ENCODE measurements around the gene RBM6.

Gene RBM6

DNA sequence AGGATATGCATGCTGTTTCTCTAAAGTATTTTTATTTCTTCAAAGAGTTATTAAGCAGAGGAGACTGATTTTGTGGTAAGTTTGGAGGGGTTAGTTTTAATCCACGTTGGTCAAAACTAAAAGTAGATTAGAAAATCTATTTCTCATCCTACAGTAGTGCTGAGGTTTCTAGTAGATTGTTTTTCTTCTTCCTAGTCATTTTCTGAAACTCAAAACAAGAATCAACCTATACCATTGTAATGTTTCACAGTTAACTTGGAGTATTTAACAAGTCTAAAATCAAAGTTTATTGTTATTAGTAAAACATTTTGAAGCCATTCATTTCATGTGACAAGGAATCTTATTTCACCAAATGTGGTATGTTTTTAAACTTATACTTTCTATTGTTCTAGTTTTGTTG lies 57.9 kb downstream of the RBM6 start:
- Histone ChIP-seq H4K20me1 (ENCODE audit: insufficient read depth, low read length) (no peaks in the 10 kb centered on the region), H3K9me2 (ENCODE audit: low read depth, low read length) (no peaks in the 10 kb centered on the region), H3K4me2 (ENCODE audit: low read length) (no peak overlapping the region), H3K9ac (ENCODE audit: low read length) (no peak overlapping the region), H3F3A (ENCODE audit: insufficient read depth, low read length) (no peaks in the 10 kb centered on the region), H3K4me3 (ENCODE audit: low read depth, low read length, poor library complexity, severe bottlenecking) (no peak overlapping the region), H3K27ac (ENCODE audit: low read depth, low read length, poor library complexity, severe bottlenecking) (no peak overlapping the region), H3K79me2 (ENCODE audit: insufficient read depth, low read length) (no peaks in the 10 kb centered on the region), H3K4me1 (ENCODE audit: insufficient read depth, low read length, severe bottlenecking) (no peaks in the 10 kb centered on the region), H3K9me3 (ENCODE audit: low read length) (no peaks in the 10 kb centered on the region), H3K36me3 (ENCODE audit: insufficient read depth, low read length) (peaks cover 60% of the 10 kb centered on the region), H3K27me3 (ENCODE audit: insufficient read depth, low read length) (no peaks in the 10 kb centered on the region), H2AFZ (ENCODE audit: low read length) (no peak overlapping the region)
- TF ChIP-seq, protein P1, sequence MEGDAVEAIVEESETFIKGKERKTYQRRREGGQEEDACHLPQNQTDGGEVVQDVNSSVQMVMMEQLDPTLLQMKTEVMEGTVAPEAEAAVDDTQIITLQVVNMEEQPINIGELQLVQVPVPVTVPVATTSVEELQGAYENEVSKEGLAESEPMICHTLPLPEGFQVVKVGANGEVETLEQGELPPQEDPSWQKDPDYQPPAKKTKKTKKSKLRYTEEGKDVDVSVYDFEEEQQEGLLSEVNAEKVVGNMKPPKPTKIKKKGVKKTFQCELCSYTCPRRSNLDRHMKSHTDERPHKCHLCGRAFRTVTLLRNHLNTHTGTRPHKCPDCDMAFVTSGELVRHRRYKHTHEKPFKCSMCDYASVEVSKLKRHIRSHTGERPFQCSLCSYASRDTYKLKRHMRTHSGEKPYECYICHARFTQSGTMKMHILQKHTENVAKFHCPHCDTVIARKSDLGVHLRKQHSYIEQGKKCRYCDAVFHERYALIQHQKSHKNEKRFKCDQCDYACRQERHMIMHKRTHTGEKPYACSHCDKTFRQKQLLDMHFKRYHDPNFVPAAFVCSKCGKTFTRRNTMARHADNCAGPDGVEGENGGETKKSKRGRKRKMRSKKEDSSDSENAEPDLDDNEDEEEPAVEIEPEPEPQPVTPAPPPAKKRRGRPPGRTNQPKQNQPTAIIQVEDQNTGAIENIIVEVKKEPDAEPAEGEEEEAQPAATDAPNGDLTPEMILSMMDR (IDR thresholded peaks at IDR 0.05; ENCODE audit: low read length) = no peak
- TF ChIP-seq EZH2 (IDR thresholded peaks at IDR 0.05; ENCODE audit: borderline replicate concordance, low read length) = no peak

DNA sequence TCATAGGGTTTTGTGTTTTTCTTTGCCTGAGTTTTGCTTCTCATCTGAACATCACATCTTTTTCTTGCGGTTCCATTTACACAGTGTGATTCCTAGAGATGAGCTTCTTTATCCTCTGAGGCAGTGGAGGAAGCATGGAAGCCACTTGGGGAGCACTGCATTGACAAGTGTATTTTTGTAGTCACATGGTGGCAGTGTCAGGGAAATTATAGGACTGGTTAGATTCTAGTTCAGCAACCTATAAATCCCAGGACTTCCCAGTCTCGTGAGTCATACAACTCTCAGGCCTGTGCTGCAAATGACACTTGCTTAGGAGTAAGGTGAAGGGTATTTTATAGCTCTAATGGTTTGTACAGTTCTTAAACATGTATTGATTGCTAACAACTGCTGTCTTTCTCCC lies 58.4 kb downstream of the RBM6 start:
- Histone ChIP-seq H2AFZ (ENCODE audit: low read length) (no peak overlapping the region), H3K9ac (ENCODE audit: low read length) (no peak overlapping the region), H3K4me1 (ENCODE audit: insufficient read depth, low read length, severe bottlenecking) (no peaks in the 10 kb centered on the region), H3K4me3 (ENCODE audit: low read depth, low read length, poor library complexity, severe bottlenecking) (no peak overlapping the region), H3K79me2 (ENCODE audit: insufficient read depth, low read length) (no peaks in the 10 kb centered on the region), H4K20me1 (ENCODE audit: insufficient read depth, low read length) (no peaks in the 10 kb centered on the region), H3K9me3 (ENCODE audit: low read length) (no peaks in the 10 kb centered on the region), H3K36me3 (ENCODE audit: insufficient read depth, low read length) (peaks cover 59% of the 10 kb centered on the region), H3F3A (ENCODE audit: insufficient read depth, low read length) (no peaks in the 10 kb centered on the region), H3K27ac (ENCODE audit: low read depth, low read length, poor library complexity, severe bottlenecking) (no peak overlapping the region), H3K4me2 (ENCODE audit: low read length) (no peak overlapping the region), H3K27me3 (ENCODE audit: insufficient read depth, low read length) (no peaks in the 10 kb centered on the region), H3K9me2 (ENCODE audit: low read depth, low read length) (no peaks in the 10 kb centered on the region)
- no peak for TF ChIP-seq EZH2 (IDR thresholded peaks at IDR 0.05; ENCODE audit: borderline replicate concordance, low read length)
- TF ChIP-seq, protein P1 (IDR thresholded peaks at IDR 0.05; ENCODE audit: low read length) = no peak

DNA sequence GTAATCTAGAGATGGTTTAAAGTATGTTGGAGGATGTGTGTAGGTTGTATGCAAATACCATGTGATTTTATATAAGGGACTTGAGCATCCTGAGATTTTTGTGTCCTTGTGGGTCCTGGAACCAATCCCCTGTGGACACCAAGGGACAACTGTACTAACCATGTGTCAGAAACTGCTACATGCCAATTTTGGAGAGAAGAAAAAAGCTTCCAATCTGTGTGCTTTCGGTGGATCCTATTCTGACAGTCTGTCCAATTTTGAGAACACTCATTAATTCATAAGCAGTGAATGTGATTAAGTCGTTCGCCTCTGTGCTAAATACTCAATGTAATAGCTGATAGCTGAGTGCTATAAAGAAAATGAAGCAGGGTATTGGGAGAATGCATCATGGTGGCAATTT lies 61.6 kb downstream of the RBM6 start:
- H3K9me2 ChIP-seq (ENCODE audit: low read depth, low read length) = no peaks in the 10 kb centered on the region
- no peaks in the 10 kb centered on the region for H3F3A ChIP-seq (ENCODE audit: insufficient read depth, low read length)
- H3K4me1 ChIP-seq (ENCODE audit: insufficient read depth, low read length, severe bottlenecking) = no peaks in the 10 kb centered on the region
- H3K79me2 ChIP-seq (ENCODE audit: insufficient read depth, low read length) = no peaks in the 10 kb centered on the region
- no peaks in the 10 kb centered on the region for H3K27me3 ChIP-seq (ENCODE audit: insufficient read depth, low read length)
- TF ChIP-seq EZH2 (IDR thresholded peaks at IDR 0.05; ENCODE audit: borderline replicate concordance, low read length) = no peak
- TF ChIP-seq, protein P1 (IDR thresholded peaks at IDR 0.05; ENCODE audit: low read length) = no peak
- H3K4me3 ChIP-seq (ENCODE audit: low read depth, low read length, poor library complexity, severe bottlenecking) = no peak overlapping the region
- no peak overlapping the region for H3K9ac ChIP-seq (ENCODE audit: low read length)
- no peaks in the 10 kb centered on the region for H3K9me3 ChIP-seq (ENCODE audit: low read length)
- H3K27ac ChIP-seq (ENCODE audit: low read depth, low read length, poor library complexity, severe bottlenecking) = no peak overlapping the region
- H3K4me2 ChIP-seq (ENCODE audit: low read length) = no peak overlapping the region
- no peak overlapping the region for H2AFZ ChIP-seq (ENCODE audit: low read length)
- H4K20me1 ChIP-seq (ENCODE audit: insufficient read depth, low read length) = no peaks in the 10 kb centered on the region
- peaks cover 54% of the 10 kb centered on the region for H3K36me3 ChIP-seq (ENCODE audit: insufficient read depth, low read length)

Measured in OCI-LY1 (cell line).